Colonic mucosa (tissue), 4 donors: ENCODE measurements around the gene APLF. TPM values are rescaled to one million over a fixed set of nuclear protein-coding genes. Genes with fewer than 3 reads are reported as not detected.
A peak's percentile ranks its signal among the peaks of the same experiment; 100 is the strongest.

Experiments
- DNase-seq: peaks from one replicate; pipeline ENCODE4 v3.0.0-alpha.2; 2020
- H3K27ac ChIP-seq: fragments of 200-600 bp; one replicate; pipeline ENCODE4 v1.8.0; 2021
- H3K27me3 ChIP-seq: fragments of 200-600 bp; one replicate; pipeline ENCODE4 v1.8.0; 2021
- H3K36me3 ChIP-seq: fragments of 200-600 bp; one replicate; pipeline ENCODE4 v1.8.0; 2021
- H3K4me1 ChIP-seq: fragments of 200-600 bp; one replicate; pipeline ENCODE4 v1.8.0; 2021; ENCODE audit warnings: mild to moderate bottlenecking
- H3K4me3 ChIP-seq: fragments of 200-600 bp; one replicate; pipeline ENCODE4 v1.8.0; 2021
- H3K9ac ChIP-seq, 2 donors: one replicate each; pipeline ENCODE4 v1.7.0; 2013; ENCODE audit warnings: control low read depth in 2 of 2, low read depth in 2 of 2, low read length in 2 of 2
- H3K9me3 ChIP-seq: fragments of 200-600 bp; one replicate; pipeline ENCODE4 v1.8.0; 2021
- CTCF ChIP-seq: fragments of 200-600 bp; IDR thresholded peaks from one replicate; pipeline ENCODE4 v1.8.0; 2022; ENCODE audit warnings: antibody characterized with exemption, mild to moderate bottlenecking
- intact Hi-C: fragments of 100-400 bp; cut with DNase I; formaldehyde crosslinking; loops from one replicate; pipeline ENCODE4 v1.14.1; 2022
- total RNA-seq, 2 donors: library from RNA; stranded (reverse); fragmentation: NEBNext Ultra II Directional in 1 of 2; extraction: Animal tissue kit (Norgen Biotek cat#: 25700) in 1 of 2; gene quantifications; one replicate each; pipeline ENCODE4 v1.2.1, GENCODE V29; 2021
- donor health status: healthy.
- donor health status: DM: no; HTN: no; CAD: no.
- donor health status: DM: no; HTN: no; CAD: no.

Gene APLF
- 1 to 10 TPM in 1 of 2 donors, under 1 TPM in 1; 0.96 to 2.6 TPM for total RNA-seq

GRCh38 chr2:68467077-68467960 lies at the start of gene APLF, which contains the start of gene FBXO48:
TSS of gene APLF (plus strand) at chr2:68467585. CDS start at chr2:68467732, 147 bp downstream.
TSS of gene FBXO48 (minus strand) at chr2:68467294. CDS start at chr2:68465145, 2,149 bp downstream.
- intact Hi-C loops = loop anchor here (10.0 kb wide), 1 partner anchor 447 kb away; no protein-coding TSS in a partner anchor
- H3K27ac ChIP-seq = peak within 1 kb of the TSS; percentile 82
- H3K4me1 ChIP-seq = peaks cover 5% of the 10 kb centered on the region
- no peaks in the 10 kb centered on the region for H3K9me3 ChIP-seq
- H3K36me3 ChIP-seq = no peaks in the 10 kb centered on the region
- H3K4me3 ChIP-seq = peak within 1 kb of the TSS; percentile 80
- H3K9ac ChIP-seq = peak within 1 kb of the TSS; percentile 86 to 94
- no peaks in the 10 kb centered on the region for H3K27me3 ChIP-seq
- no peak for TF ChIP-seq CTCF
- peak; percentile 99 for DNase-seq

GRCh38 chr2:68417926-68418325 lies 49.5 kb upstream of the APLF start:
- Histone ChIP-seq H3K27ac (no peak overlapping the region), H3K36me3 (no peaks in the 10 kb centered on the region), H3K27me3 (no peaks in the 10 kb centered on the region), H3K9me3 (no peaks in the 10 kb centered on the region), H3K4me3 (no peak overlapping the region), H3K4me1 (no peaks in the 10 kb centered on the region), H3K9ac (no peak overlapping the region)
- no peak for TF ChIP-seq CTCF
- no peak for DNase-seq
- intact Hi-C loops = no loop called here

GRCh38 chr2:68418419-68418818 lies 49.0 kb upstream of the APLF start:
- no peaks in the 10 kb centered on the region for H3K4me1 ChIP-seq
- no peaks in the 10 kb centered on the region for H3K27me3 ChIP-seq
- no peaks in the 10 kb centered on the region for H3K36me3 ChIP-seq
- TF ChIP-seq CTCF = no peak
- no peak for DNase-seq
- no peak overlapping the region for H3K4me3 ChIP-seq
- no peak overlapping the region for H3K9ac ChIP-seq
- intact Hi-C loops = no loop called here
- H3K9me3 ChIP-seq = no peaks in the 10 kb centered on the region
- no peak overlapping the region for H3K27ac ChIP-seq

GRCh38 chr2:68418855-68419254 lies 48.5 kb upstream of the APLF start:
- no peak for DNase-seq
- H3K4me1 ChIP-seq = no peaks in the 10 kb centered on the region
- H3K36me3 ChIP-seq = no peaks in the 10 kb centered on the region
- no peaks in the 10 kb centered on the region for H3K27me3 ChIP-seq
- TF ChIP-seq CTCF = no peak
- intact Hi-C loops = no loop called here
- H3K27ac ChIP-seq = no peak overlapping the region
- no peak overlapping the region for H3K9ac ChIP-seq
- no peak overlapping the region for H3K4me3 ChIP-seq
- no peaks in the 10 kb centered on the region for H3K9me3 ChIP-seq

GRCh38 chr2:68420254-68420910 lies 47.0 kb upstream of the APLF start:
- no peak for DNase-seq
- Histone ChIP-seq H3K4me3 (no peak overlapping the region), H3K36me3 (no peaks in the 10 kb centered on the region), H3K27me3 (no peaks in the 10 kb centered on the region), H3K27ac (no peak overlapping the region), H3K9ac (no peak overlapping the region), H3K9me3 (no peaks in the 10 kb centered on the region), H3K4me1 (no peaks in the 10 kb centered on the region)
- intact Hi-C loops = no loop called here
- TF ChIP-seq CTCF = no peak
